Natural killer cell (primary cell): ENCODE results near the gene SNX3. TPM values are rescaled to one million over a fixed set of nuclear protein-coding genes. Genes with fewer than 3 reads are reported as not detected.

Experiments used
- ATAC-seq, 3 donors: fragments of 150-1000 bp in 2 of 3; fragments of 200-7000 bp in 1 of 3; cut with Tn5 transposase; 1 replicate in 1 of 3; 2 replicates in 2 of 3; pipeline ENCODE4 v1.10.0; 2021; ENCODE audit warnings: mild to moderate bottlenecking in 2 of 3, moderate library complexity in 2 of 3
- DNase-seq, 2 donors: peaks; one replicate each; pipeline versions ENCODE4 v3.0.0 to v3.0.0-alpha.2; 2013 to 2021; ENCODE audit warnings: mixed read lengths in 1 of 2
- H3K27ac ChIP-seq: one replicate; pipeline ENCODE4 v1.5.1; 2013; ENCODE audit warnings: mild to moderate bottlenecking, low read length
- H3K27me3 ChIP-seq: one replicate; pipeline ENCODE4 v1.6.1; 2013; ENCODE audit warnings: low read length; ENCODE audit not compliant: control insufficient read depth, insufficient read depth
- H3K36me3 ChIP-seq: one replicate; pipeline ENCODE4 v1.6.1; 2013; ENCODE audit warnings: low read length; ENCODE audit not compliant: control insufficient read depth, insufficient read depth
- H3K4me1 ChIP-seq: one replicate; pipeline ENCODE4 v1.6.1; 2013; ENCODE audit warnings: low read length; ENCODE audit not compliant: control insufficient read depth, insufficient read depth
- H3K4me3 ChIP-seq: one replicate; pipeline ENCODE4 v1.5.1; 2013; ENCODE audit warnings: low read length
- H3K9me3 ChIP-seq: one replicate; pipeline ENCODE4 v1.6.1; 2013; ENCODE audit warnings: low read length; ENCODE audit not compliant: control insufficient read depth, insufficient read depth
- H3K27ac Mint-ChIP-seq, 2 donors: one replicate each; pipeline ENCODE4 v1.8.0; 2022; ENCODE audit warnings: mild to moderate bottlenecking in 2 of 2, mixed read lengths in 2 of 2, moderate library complexity in 1 of 2
- H3K27me3 Mint-ChIP-seq, 2 donors: one replicate each; pipeline ENCODE4 v1.8.0; 2022; ENCODE audit warnings: low read depth in 2 of 2, mixed read lengths in 2 of 2
- H3K36me3 Mint-ChIP-seq: one replicate; pipeline ENCODE4 v1.8.0; 2022; ENCODE audit warnings: mixed read lengths
- H3K4me1 Mint-ChIP-seq, 2 donors: one replicate each; pipeline ENCODE4 v1.8.0; 2022; ENCODE audit warnings: mixed read lengths in 2 of 2
- H3K4me3 Mint-ChIP-seq: one replicate; pipeline ENCODE4 v1.8.0; 2022; ENCODE audit warnings: mild to moderate bottlenecking, moderate library complexity, mixed read lengths
- H3K9me3 Mint-ChIP-seq, 2 donors: one replicate each; pipeline ENCODE4 v1.8.0; 2022; ENCODE audit warnings: mixed read lengths in 2 of 2
- WGBS: methylation state at CpG from one replicate; pipeline ENCODE4 v1.1.7; 2013; ENCODE audit warnings: missing lambda C conversion rate; ENCODE audit not compliant: insufficient coverage; 5-methylcytosine and 5-hydroxymethylcytosine counted together
- intact Hi-C: fragments of 100-400 bp; cut with micrococcal nuclease; formaldehyde crosslinking; loops from one replicate; pipeline ENCODE4 v1.14.2; 2022
- total RNA-seq, 4 donors: library from RNA; stranded (reverse); fragments of 120-200 nt in 1 of 4; gene quantifications; one replicate each; pipeline versions ENCODE4 v1.2.3 to v1.2.4, GENCODE V29; 2013 to 2022
- TF ChIP-seq, protein P1 (sequence below): fragments of 200-600 bp; IDR thresholded peaks from one replicate; pipeline ENCODE4 v1.8.0; 2022; ENCODE audit warnings: antibody characterized with exemption

Gene SNX3
- total RNA-seq, 3 donors from 2014 or later (not counting 1 experiment from before 2014, with no cell fraction given), result 59.7 to 71.6 (median 70.6) TPM

DNA sequence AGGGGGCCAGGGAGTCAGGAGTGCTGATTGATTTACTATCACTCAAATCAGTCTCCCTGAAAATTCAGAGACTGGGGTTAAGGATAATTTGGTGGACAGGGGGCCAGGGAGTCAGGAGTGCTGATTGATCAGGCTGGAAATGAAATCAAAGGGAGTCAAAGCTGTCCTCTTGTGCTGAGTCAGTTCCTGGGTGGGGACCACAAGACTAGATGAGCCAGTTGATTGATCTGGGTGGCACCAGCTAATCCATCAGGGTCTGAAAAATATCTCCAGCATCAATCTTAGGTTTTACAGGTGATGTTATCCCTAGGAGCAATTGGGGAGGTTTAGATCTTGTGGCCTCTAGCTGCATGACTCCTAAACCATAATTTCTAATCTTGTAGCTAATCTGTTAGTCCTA, 27.9 kb upstream of the SNX3 start:
- no peak overlapping the region for H3K27ac Mint-ChIP-seq
- ATAC-seq (no peak), DNase-seq (no peak)
- Histone ChIP-seq H3K27ac (no peak overlapping the region), H3K36me3 (no peaks in the 10 kb centered on the region), H3K27me3 (no peaks in the 10 kb centered on the region), H3K4me1 (peaks cover under 1% of the 10 kb centered on the region), H3K4me3 (no peak overlapping the region), H3K9me3 (no peaks in the 10 kb centered on the region)
- no peaks in the 10 kb centered on the region for H3K9me3 Mint-ChIP-seq
- H3K4me3 Mint-ChIP-seq, result no peak overlapping the region
- TF ChIP-seq, protein P1, sequence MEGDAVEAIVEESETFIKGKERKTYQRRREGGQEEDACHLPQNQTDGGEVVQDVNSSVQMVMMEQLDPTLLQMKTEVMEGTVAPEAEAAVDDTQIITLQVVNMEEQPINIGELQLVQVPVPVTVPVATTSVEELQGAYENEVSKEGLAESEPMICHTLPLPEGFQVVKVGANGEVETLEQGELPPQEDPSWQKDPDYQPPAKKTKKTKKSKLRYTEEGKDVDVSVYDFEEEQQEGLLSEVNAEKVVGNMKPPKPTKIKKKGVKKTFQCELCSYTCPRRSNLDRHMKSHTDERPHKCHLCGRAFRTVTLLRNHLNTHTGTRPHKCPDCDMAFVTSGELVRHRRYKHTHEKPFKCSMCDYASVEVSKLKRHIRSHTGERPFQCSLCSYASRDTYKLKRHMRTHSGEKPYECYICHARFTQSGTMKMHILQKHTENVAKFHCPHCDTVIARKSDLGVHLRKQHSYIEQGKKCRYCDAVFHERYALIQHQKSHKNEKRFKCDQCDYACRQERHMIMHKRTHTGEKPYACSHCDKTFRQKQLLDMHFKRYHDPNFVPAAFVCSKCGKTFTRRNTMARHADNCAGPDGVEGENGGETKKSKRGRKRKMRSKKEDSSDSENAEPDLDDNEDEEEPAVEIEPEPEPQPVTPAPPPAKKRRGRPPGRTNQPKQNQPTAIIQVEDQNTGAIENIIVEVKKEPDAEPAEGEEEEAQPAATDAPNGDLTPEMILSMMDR, result no peak
- no peaks in the 10 kb centered on the region for H3K36me3 Mint-ChIP-seq
- intact Hi-C loops, result no loop called here
- H3K4me1 Mint-ChIP-seq, result no peaks in the 10 kb centered on the region
- peaks cover 2% of the 10 kb centered on the region in 2 donors for H3K27me3 Mint-ChIP-seq

DNA sequence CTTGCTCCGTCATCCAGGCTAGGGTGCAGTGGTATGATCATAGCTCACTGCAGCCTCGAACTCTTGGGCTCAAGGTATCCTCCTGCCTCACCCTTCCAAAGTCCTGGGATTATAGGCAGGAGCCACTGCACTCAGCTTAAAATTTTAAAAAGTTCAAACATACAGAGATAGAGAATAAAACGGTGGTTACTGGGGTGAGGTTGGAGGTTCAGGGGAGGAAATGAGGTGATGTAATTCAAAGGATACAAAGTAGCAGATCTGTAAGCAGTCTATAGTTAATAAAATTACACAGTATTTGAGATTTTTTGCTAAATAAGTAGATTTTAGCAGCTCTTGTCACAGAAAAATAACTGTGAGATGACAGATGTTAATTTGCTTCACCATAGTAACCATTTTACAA, 26.5 kb upstream of the SNX3 start:
- DNase-seq (no peak), ATAC-seq (no peak)
- Mint-ChIP-seq H3K27ac (no peak overlapping the region), H3K4me1 (no peaks in the 10 kb centered on the region), H3K9me3 (no peaks in the 10 kb centered on the region), H3K36me3 (no peaks in the 10 kb centered on the region), H3K27me3 (peaks cover 5 to 7% of the 10 kb centered on the region in 2 donors), H3K4me3 (no peak overlapping the region)
- no peaks in the 10 kb centered on the region for H3K9me3 ChIP-seq
- no peak overlapping the region for H3K4me3 ChIP-seq
- no peaks in the 10 kb centered on the region for H3K4me1 ChIP-seq
- intact Hi-C loops, result no loop called here
- no peak overlapping the region for H3K27ac ChIP-seq
- no peaks in the 10 kb centered on the region for H3K36me3 ChIP-seq
- TF ChIP-seq, protein P1, result no peak
- WGBS, result 74% methylated on average over 3 of the region's 3 CpGs
- H3K27me3 ChIP-seq, result no peaks in the 10 kb centered on the region

DNA sequence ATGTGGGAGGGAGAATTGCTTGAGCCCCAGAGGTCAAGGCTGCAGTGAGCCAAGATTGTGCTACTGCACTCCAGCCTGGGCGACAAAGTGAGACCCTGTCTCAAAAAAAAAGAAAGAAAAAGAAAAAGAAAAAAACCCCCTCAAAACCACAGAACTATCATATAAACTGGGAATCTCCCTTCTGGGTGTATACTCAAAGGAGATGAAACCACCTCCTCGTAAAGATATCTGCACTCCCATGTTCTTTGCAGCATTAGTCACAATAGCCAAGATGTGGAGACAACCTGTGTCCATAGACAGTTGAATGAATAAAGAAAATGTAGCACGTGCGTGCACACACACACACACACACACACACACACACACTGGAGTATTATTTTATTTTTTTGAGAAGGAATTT, 25.5 kb upstream of the SNX3 start:
- no peak for DNase-seq
- intact Hi-C loops, result no loop called here
- Mint-ChIP-seq H3K27me3 (peaks cover 5 to 7% of the 10 kb centered on the region in 2 donors), H3K4me3 (no peak overlapping the region), H3K9me3 (no peaks in the 10 kb centered on the region), H3K36me3 (no peaks in the 10 kb centered on the region), H3K27ac (no peak overlapping the region), H3K4me1 (no peaks in the 10 kb centered on the region)
- H3K9me3 ChIP-seq, result no peaks in the 10 kb centered on the region
- H3K27me3 ChIP-seq, result no peaks in the 10 kb centered on the region
- H3K4me1 ChIP-seq, result no peaks in the 10 kb centered on the region
- H3K36me3 ChIP-seq, result no peaks in the 10 kb centered on the region
- TF ChIP-seq, protein P1, result no peak
- H3K4me3 ChIP-seq, result no peak overlapping the region
- WGBS, result 67% methylated on average over 1 of the region's 4 CpGs
- ATAC-seq, result no peak
- H3K27ac ChIP-seq, result no peak overlapping the region

DNA sequence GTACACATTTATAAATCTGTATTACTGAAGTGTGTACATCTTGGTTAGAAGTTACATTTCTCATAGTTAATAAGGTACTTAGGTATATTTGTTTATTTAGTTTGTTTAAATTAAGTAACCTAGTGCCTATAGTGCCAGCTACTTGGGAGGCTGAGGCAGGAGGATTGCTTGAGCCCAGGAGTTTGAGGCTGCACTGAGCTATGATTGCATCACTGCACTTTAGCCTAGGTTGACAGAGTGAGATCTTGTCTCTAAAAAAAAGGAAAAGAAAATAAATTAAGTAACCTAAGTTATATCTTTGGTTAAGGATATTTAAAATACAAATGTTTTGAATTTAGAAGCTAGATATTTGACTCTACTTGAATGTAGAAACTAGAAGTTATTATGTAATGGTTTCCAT, 24.5 kb upstream of the SNX3 start:
- peaks cover 5 to 7% of the 10 kb centered on the region in 2 donors for H3K27me3 Mint-ChIP-seq
- no peak overlapping the region for H3K27ac ChIP-seq
- ATAC-seq (no peak), DNase-seq (no peak)
- intact Hi-C loops, result no loop called here
- no peaks in the 10 kb centered on the region for H3K4me1 ChIP-seq
- no peaks in the 10 kb centered on the region for H3K27me3 ChIP-seq
- H3K36me3 ChIP-seq, result no peaks in the 10 kb centered on the region
- no peaks in the 10 kb centered on the region for H3K36me3 Mint-ChIP-seq
- H3K9me3 Mint-ChIP-seq, result no peaks in the 10 kb centered on the region
- H3K9me3 ChIP-seq, result no peaks in the 10 kb centered on the region
- H3K4me3 ChIP-seq, result no peak overlapping the region
- TF ChIP-seq, protein P1, result no peak
- no peak overlapping the region for H3K27ac Mint-ChIP-seq
- H3K4me1 Mint-ChIP-seq, result no peaks in the 10 kb centered on the region
- H3K4me3 Mint-ChIP-seq, result no peak overlapping the region
